ENCODE results near the gene NBR1.
"Not testable (repeated sequence)": the region's sequence is repeated elsewhere in the genome, so short reads cannot be mapped to it uniquely, and the experiment has no call there.

The NBR1 gene

DNA sequence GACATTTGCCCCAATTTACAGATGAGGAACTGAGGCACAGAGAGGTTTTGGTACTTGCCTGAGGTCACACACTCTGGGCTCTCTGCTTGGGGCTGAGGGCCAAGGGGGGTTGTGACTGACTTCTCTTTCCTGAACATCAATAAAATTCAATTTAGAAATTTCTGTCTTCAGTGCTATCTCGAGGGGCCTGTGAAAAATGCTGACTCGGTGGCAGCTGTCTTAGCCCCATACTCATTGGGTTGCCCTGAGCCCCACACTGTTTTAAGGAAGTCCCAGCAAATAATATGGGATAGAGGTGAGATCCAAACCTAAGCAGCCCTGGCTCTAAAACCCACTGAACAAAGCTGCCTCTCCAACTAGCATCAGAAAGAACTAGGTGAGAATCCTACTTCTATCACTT lies 38.9 kb upstream of the NBR1 start:
- no peak for DNase-seq (ENCODE audit: low read depth)
- no peak overlapping the region for H3K4me3 ChIP-seq (ENCODE audit: low read length)
- TF ChIP-seq, protein P1, sequence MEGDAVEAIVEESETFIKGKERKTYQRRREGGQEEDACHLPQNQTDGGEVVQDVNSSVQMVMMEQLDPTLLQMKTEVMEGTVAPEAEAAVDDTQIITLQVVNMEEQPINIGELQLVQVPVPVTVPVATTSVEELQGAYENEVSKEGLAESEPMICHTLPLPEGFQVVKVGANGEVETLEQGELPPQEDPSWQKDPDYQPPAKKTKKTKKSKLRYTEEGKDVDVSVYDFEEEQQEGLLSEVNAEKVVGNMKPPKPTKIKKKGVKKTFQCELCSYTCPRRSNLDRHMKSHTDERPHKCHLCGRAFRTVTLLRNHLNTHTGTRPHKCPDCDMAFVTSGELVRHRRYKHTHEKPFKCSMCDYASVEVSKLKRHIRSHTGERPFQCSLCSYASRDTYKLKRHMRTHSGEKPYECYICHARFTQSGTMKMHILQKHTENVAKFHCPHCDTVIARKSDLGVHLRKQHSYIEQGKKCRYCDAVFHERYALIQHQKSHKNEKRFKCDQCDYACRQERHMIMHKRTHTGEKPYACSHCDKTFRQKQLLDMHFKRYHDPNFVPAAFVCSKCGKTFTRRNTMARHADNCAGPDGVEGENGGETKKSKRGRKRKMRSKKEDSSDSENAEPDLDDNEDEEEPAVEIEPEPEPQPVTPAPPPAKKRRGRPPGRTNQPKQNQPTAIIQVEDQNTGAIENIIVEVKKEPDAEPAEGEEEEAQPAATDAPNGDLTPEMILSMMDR (conservative IDR thresholded peaks at IDR 0.05; ENCODE audit: low read depth, low read length) = no peak

DNA sequence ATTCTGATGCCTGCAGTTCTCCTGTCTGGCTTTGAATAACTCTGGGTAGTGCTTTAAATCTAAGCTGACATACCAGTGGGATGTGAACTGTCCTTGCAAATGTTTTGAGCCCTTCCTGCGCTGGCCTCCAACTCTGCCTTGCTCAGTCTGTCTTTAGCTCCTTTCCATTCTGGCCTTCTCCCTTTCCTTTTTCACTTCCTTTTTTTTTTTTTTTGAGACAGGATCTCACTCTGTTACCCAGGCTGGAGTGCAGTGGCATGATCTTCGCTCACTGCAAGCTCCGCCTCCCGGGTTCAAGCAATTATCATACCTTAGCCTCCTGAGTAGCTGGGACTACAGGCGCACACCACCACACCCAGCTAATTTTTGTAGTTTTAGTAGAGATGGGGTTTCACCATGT lies 37.6 kb upstream of the NBR1 start:
- not testable (repeated sequence) for H3K4me3 ChIP-seq (ENCODE audit: low read length); DNase-seq (ENCODE audit: low read depth)

DNA sequence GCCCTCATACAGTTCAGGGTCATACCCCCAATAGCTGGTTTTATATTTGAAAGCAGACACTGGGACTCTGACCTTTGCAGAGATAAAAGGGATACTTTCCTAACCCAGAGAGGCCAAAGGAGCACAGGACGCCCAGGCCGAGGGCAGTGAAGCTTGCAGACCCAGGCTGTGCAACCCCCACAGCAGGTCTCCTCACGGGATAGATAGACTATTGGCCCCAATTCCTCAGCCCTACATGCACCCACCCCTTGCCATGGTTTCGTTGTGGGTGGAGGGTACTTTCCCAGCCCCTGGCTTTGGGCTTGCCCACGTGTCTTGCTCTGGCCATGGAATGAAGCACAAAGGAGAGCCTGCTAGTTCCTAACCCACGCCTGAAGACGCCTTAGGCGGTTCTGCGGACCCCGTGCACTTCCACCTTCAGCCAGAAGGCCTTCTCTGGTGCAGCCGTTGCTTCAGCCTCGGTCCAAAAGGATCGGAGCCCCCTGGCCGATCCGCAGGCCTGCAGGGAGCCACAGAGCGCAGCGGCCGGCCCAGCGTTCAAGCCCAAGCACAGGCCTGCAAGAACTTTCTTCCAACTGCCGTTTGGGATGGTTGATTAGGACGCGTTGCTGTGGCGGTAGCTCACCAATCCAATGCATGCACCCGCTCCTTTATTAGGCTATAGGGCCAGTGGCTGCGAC lies 36.1 kb upstream of the NBR1 start:
- TF ChIP-seq, protein P1 (conservative IDR thresholded peaks at IDR 0.05; ENCODE audit: low read depth, low read length) = no peak
- DNase-seq (ENCODE audit: low read depth) = no peak
- H3K4me3 ChIP-seq (ENCODE audit: low read length) = no peak overlapping the region

DNA sequence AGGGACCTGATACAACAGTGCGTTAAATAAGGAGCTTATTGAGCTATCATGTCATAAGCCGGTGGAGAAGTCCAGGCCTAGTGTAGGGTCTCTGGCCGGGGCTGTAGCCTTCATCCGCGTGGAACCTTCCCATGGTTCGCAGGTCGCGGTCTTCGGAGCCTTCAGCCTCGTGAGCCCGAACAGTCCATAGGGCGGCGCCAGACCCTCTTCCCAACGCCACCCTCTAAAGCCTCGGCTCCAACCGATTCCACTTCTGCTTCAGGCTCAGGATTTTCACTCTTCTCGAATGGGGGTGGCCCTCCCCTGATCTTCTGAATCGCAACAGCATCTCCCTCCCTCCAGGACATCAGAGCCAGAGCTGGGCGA lies 35.6 kb upstream of the NBR1 start:
- no peak for DNase-seq (ENCODE audit: low read depth)

DNA sequence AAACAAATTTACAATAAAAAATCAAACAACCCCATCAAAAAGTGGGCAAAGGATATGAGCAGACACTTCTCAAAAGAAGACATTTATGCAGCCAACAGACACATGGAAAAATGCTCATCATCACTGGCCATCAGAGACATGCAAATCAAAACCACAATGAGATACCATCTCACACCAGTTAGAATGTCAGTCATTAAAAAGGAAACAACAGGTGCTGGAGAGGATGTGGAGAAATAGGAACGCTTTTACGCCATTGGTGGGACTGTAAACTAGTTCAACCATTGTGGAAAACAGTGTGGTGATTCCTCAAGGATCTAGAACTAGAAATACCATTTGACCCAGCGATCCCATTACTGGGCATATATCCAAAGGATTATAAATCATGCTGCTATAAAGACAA lies 34.4 kb upstream of the NBR1 start:
- DNase-seq (ENCODE audit: low read depth) = not testable (repeated sequence)

More for the DNA sequence above, 35.6 kb upstream of the NBR1 start:
- no peak overlapping the region for H3K4me3 ChIP-seq (ENCODE audit: low read length)
- TF ChIP-seq, protein P1 (conservative IDR thresholded peaks at IDR 0.05; ENCODE audit: low read depth, low read length) = no peak

DNA sequence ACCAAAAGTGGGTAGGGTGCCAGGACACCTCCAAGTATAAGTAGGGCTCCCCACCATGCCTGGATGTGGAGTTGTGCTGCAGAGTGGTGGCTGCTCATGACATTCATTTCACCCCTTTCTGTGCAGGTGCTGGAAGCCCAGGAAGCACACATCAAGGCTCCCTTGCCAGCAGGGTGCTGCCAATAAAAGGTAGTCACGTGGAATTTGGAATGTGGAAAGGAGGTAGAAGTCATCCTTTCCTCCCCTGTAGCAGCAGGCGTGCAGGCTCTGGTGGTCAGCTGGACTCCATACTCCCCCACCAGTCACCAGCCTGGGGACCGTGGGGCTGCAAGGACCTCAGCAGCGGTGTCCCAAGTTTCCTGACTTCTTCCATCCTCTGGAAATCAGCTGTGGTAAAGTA lies 32.5 kb upstream of the NBR1 start:
- DNase-seq (ENCODE audit: low read depth); H3K4me3 ChIP-seq (ENCODE audit: low read length): not testable (repeated sequence)

More for the DNA sequence above, 34.4 kb upstream of the NBR1 start:
- H3K4me3 ChIP-seq (ENCODE audit: low read length) = not testable (repeated sequence)

DNA sequence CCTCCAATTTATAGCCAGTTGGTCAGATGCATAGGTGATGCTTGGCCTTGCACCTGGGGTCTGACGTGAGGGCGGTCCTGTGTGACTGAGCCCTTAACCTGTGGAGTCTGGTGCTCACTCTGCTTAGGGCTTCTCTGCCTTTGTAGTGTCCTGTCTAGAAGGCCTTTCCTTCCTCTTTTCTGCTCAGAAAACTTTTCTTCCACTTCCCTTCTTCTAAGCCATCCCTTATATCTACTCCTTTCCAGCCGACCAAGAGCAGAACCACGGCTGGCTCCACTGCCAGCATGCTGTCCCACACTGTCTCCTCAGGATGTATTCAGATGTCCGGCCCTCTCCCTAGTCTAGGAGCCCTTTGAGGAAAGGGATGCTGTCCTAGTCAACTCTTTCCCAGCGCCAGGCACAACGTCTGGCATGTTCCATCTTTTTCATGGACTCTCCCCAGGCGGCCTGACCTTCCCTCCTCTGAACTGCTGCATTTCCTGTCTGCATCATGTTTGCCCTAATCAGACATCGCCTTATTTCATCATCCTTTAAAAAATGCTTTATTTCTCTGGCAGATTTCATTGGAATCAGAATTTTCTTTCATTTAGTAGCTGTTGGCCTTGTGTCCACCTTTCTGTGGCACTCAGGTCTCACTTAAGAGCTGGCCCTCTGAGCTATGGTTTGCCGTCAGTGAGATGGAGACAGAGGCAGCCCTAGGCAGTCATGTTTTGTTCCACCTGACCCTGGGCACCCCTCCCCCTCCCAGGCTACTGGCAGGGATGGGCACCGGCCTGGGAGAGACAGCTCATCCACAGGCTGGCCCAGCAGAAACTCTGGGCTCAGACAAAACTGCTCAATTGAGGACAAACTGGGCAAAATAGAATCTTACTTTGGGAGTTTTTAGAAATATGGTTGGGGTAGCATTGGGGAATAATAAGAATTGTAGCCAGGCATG lies 30.4 kb upstream of the NBR1 start:
- H3K4me3 ChIP-seq (ENCODE audit: low read length) = no peak overlapping the region
- TF ChIP-seq, protein P1 (conservative IDR thresholded peaks at IDR 0.05; ENCODE audit: low read depth, low read length) = no peak
- no peak for DNase-seq (ENCODE audit: low read depth)

DNA sequence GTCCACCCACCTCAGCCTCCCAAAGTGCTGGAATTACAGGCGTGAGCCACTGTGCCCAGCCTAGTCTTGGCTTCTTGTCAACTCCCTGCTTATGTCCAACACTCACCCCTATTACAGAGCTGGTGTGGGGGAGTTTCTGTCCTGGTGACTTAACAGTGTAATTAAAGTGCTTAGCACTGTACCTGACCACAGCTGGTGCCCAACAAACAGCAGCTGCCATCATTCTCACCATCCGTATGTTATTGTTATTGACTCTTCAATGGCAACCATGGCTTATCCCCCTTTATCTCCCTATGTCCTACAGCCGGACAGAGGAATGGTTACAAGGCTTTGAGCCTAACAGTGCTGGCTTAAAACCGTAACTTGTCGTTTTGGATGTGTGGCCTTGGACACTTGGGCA lies 28.9 kb upstream of the NBR1 start:
- TF ChIP-seq, protein P1 (conservative IDR thresholded peaks at IDR 0.05; ENCODE audit: low read depth, low read length) = no peak
- no peak for DNase-seq (ENCODE audit: low read depth)
- H3K4me3 ChIP-seq (ENCODE audit: low read length) = no peak overlapping the region

Measured in retinal pigment epithelial cell (primary cell).